Activated gamma-delta T cell treated with Interleukin-2 at 50 U/mL for 16 hours (primary cell): Measurements from ENCODE around the gene CCDC120.

Source experiments
- DNase-seq: peaks from one replicate; pipeline ENCODE4 v3.0.0-alpha.2; 2020

Gene CCDC120, protein sequence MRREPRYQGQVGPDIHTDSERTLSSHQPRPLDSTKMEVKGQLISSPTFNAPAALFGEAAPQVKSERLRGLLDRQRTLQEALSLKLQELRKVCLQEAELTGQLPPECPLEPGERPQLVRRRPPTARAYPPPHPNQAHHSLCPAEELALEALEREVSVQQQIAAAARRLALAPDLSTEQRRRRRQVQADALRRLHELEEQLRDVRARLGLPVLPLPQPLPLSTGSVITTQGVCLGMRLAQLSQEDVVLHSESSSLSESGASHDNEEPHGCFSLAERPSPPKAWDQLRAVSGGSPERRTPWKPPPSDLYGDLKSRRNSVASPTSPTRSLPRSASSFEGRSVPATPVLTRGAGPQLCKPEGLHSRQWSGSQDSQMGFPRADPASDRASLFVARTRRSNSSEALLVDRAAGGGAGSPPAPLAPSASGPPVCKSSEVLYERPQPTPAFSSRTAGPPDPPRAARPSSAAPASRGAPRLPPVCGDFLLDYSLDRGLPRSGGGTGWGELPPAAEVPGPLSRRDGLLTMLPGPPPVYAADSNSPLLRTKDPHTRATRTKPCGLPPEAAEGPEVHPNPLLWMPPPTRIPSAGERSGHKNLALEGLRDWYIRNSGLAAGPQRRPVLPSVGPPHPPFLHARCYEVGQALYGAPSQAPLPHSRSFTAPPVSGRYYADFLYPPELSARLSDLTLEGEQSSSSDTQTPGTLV

GRCh38 chrX:49058794-49059193 is at the start of gene CCDC120:
Gene CCDC120 (plus strand): TSS chrX:49058999. CDS start chrX:49062042, 3,043 bp downstream.
- DNase-seq = no peak

DNA sequence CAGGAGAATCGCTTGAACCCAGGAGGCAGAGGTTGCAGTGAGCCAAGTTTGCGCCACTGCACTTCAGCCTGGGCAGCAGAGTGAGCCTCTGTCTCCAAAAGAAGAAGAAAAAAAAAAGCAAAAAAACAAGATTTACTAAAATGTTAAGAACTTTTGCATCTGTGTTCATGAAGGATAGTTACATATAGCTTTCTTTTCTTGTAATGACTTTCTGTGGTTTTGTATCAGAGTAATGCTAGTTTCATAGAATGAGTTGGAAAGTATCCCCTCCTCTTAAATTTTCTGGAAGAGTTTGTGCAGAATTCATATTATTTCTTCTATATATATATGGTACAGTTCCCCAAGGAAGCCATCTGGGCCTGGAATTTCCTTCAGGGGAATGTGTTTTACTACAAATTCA is 39.7 kb upstream of the CCDC120 start:
- DNase-seq = no peak

DNA sequence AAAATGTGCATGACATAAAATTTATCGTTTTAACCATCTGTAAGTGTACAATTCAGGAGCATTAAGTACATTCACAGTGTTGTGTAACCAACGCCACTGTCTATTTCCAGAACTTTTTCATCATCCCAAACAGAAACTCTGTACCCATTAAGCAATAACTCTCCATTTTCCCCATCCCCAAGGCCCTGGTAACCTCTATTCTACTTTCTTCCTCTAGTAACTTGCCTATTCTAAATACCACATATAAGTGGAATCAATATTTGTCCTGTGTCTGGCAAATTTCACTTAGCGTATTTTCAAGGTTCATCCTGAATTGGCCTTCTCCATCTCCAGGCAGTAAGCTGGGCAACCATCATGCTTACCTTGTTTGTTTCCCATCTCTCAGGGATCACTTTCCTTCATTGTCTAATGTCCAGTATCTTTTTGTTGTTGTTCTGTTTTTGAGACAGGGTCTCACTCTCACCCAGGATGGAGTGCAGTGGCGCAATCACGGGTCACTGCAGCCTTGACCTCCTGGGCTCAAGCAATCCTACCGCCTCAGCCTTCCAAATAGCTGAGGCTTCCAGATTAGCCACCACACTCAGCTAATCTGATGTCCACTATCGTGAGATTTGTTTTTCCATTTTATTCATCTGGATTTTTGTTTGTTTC is 39.1 kb upstream of the CCDC120 start:
- DNase-seq = no peak

DNA sequence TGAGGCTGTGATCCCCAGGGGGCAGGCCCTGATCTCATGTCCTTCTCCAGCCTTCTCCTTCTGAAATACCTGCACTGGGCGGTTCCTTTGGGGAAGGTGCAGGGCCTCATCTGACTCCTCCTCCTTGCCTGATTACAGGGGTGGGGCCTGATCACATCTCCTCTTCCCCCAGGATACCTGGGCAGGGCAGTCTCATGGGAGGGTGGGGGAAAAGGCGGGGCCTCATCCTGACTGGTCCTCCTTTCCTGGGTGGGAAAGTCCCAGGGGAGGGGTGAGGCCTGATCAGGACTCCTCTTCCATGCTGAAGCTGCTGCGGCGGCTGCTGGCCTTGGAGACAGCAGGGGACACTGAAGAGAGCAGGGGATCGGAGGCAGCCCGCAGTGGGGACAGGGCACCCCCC is 28.9 kb upstream of the CCDC120 start:
- DNase-seq = no peak

- DNase-seq = no peak
These were observed 28.5 kb upstream of the CCDC120 start for GRCh38 chrX:49030283-49030682.

- no peak for DNase-seq
These were observed 20.8 kb upstream of the CCDC120 start for GRCh38 chrX:49037883-49038475.

DNA sequence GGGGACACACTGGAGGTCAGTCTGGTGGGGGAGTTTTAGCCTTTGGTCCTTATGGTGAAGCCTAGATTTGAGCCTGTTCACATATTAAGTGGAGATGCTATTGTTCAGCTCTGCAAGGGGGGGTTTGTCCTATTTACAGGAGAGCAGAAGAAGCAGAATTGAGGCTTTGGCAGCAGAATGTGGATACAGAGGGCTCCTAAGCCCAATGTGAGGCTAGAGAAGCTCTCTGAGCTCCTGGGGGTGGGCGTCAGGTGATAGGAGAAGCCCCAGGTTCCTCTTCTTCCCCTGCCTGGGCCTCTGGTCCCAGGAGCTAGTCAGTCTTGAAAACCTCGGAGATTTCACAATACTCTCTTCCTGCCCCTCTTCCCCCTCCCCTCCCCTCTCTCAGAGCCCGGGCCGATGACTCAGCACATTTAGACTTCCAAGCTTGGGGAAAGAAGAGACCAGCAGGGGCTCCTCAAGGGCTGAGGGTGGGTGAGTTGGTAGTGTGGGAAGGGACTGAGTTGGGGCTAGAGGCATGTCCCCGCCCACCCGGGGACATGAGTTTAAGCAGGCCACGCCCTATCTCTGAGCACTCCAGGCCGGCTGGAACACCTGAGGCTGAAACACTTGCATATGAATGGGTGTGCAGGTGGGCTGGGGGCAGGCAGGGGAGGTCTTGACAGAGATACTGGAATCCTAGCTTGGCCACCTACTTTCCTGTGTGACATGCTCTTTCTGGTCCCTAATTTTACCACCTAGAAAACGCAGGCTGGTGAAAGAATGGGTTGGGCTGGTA is 19.0 kb upstream of the CCDC120 start:
- peak; percentile 14 for DNase-seq

DNA sequence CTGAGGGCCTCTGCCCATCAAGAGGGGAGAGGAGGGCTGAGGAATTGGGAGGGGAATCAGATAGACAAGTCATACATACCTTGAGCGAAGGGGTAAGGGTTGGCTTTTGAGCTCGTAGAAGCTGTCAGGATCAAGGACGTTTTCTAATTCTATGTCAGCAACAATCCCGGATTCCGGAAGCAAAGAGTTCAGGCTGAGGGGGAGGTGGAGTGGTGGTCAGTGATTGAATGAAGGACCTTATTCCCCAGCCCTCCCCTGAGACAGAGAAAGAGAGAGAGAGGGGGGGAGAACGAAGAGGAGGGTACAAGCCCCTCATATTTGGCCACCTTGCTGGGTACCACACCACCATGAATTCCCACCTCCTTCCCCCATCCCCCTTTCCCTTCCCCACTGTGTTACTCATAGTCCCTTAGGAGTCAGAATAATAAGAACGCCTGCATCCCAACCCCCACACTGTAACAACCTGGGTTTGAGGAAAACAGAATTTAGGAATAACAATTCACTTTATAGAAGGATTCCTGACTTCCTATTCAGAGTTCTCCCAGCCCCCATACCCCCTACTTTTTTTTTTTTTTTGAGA is 18.3 kb upstream of the CCDC120 start:
- no peak for DNase-seq

DNA sequence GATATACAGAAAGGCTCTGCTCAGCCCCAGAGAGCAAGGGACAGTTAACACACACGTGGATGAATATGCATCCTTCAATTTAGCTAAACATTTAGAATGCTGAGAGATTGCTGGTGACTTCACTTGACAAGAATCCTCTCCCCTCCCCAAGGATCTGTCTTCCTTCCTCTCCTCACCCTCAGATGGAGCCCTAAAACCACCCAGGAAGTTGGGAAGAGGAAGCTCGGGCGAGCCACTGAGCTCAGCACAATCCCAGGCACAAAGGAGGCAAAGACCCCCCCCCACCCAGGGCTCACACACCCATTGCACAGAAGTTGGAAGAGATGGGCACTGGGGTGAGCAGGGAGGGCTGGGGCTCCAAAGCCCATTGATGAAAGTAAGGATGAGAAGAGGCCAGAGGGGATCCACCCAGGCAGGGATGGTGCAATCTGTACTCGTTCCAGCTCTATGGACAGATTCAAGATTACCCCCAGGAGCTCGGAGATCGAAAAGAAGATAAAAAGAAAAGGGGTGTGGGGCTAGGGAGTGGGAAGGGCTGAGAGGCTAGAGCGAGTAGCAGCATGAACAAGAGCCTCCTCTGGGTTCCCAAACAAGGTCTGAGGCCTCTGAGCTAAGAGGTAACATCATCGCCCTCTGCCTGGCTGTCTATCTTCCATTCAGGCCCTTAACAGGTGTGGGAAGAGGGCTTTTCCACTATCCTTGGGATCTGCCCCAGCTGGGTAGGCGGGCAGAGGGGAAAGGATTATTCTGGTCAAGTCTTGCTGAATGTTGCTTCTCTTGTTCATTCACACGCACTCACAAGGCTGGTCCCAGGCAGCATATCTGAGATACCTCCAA is 16.8 kb upstream of the CCDC120 start:
- no peak for DNase-seq

- peak; percentile 12 for DNase-seq
These were observed 16.1 kb upstream of the CCDC120 start for GRCh38 chrX:49042581-49043219.

DNA sequence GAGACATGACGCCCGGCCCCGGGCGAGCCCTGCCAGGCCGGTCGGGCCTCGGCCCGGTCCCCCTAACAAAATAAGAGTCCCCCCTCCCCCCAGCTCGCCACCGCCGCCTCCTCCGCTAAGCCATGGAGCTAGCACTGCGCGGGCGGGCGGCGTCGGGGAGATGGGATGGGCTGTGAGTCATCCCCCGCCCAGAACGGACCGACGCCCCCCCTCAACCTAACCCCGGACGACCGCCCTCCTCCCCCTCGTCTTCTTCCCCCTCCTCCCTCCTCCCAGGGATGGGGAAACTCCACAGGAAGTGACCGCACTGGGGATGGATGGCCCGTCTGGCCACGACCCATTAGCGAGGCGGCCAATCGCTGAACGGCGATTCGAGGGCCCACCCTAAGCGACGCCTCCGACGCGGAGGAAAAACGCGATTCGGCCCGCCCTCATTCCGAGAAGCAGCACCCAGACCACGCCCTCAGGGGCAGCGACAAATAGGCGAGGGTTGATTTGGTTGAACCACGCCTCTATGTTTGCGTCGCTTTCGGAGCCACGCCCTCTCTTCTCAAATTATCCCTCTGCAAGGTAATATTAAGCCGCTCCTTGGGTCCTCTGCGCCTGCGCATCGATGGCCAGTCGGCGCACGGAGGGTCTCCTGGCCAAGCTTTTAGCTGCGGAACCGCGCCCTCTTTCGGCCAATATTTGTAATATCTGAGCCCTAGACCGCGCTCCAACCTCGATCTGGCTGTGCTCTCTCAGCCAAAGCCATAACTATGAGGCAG is 15.4 kb upstream of the CCDC120 start, which contains the start of gene TFE3:
TFE3 (minus strand) TSS at position 138 of the 767 bp plus-strand sequence; CDS start at position 7, 131 bp downstream.
- DNase-seq = peak; percentile 93

- DNase-seq = no peak
These were observed 14.9 kb upstream of the CCDC120 start for GRCh38 chrX:49043987-49044281.

DNA sequence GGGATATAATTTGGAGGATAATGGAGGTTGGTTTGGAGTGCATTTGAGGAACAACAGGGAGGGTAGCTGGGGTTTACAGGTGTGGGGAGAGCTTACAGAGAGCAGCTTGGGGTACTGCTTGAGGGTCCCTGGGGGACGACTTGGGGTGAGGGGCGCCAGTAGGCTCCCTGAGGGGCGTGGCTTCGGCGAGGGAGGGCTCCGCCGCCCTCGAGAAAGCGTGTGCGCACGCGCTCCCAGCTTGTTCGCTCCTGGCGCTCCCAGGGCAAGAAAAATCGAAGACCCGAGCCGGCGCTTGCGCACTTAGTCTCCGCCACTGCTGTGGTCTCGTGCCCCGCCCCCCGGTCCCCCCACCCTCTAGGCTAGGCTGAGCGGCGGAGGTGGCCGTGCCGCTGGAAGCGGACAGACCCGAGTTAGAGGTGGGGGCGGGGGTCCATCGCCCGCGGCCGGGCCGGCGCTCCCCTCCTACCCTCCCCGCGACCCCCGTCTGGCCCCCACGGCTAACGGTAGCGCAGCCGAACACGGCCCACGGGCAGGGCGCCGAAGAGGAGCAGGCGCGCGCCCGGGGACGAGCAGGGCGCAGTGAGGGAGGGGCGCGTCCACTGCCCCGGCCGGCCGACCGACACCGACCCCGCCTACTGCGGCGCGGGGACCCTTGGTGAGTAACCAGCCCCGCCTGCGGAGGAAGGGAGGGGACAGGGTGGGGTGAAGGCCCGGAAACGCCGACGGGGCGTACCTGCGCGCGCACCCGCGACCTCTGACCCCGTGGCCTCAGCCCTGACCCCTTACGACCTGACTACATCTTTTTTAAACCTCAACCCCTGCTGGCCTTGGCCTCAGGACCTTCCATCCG is 5.4 kb upstream of the CCDC120 start:
- peak; percentile 54 for DNase-seq

- no peak for DNase-seq
These were observed 4.6 kb upstream of the CCDC120 start for GRCh38 chrX:49054073-49054762.

GRCh38 chrX:49059201-49059600 is 402 bp downstream of the CCDC120 start:
- no peak for DNase-seq

DNA sequence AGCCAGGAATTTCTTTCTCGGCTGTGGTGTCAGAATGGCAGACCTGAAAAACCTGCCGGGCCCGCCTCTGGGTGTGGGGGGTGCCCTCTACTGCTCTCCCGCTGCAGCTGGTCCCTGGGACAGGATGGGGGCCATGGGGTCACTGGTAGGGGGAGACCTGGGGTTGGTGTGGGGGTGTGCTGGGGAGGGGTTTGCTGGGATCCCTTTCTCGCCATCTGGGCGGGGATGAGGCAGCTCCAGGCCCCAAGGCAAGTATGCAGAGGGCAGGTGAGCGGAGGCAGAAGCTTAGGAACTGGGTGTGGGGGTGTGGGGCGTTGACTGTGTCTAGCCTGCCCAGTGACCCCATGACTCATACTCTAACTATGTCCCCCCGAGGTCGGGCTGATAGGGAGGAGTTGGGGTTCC is 884 bp downstream of the CCDC120 start:
- DNase-seq = no peak

GRCh38 chrX:49060914-49061313 is 2.1 kb downstream of the CCDC120 start:
- no peak for DNase-seq

DNA sequence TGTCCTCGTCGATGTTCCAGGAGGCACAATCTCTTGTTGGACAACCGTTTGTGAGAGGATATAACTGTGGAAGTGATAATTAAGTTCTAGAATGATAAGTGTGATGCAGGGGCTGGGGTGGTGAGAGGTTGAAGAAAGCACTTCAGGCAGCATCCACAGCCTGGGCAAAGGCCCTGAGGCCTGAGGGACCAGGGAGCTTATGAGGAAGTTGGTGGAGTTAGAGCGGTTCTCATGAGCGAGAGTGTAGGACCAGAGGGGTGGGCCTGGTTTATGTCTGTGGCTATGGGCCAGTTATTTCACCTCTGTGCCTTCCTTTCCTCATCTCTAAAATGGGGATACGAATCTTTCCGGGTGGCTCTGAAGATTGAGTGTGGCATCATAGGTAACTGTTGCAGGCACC is 2.7 kb downstream of the CCDC120 start:
- DNase-seq = no peak
